IMR-90 (cell line): ENCODE measurements around the gene CCZ1B. TPM values are rescaled to one million over a fixed set of nuclear protein-coding genes. Genes with fewer than 3 reads are reported as not detected.
A peak's percentile ranks its signal among the peaks of the same experiment; 100 is the strongest.
"Not testable (repeated sequence)": the region's sequence is repeated elsewhere in the genome, so short reads cannot be mapped to it uniquely, and the experiment has no call there.

Experiments
- ATAC-seq: fragments of 200-7000 bp; cut with Tn5 transposase; 2 replicates; pipeline ENCODE4 v1.9.1; 2020; ENCODE audit warnings: low read depth, mild to moderate bottlenecking, moderate library complexity
- BruUV-seq: library from RNA; stranded (reverse); fragments of 400-500 nt; replicated peaks from 2 replicates; lab custom pipeline; 2021; lab: Mats Ljungman, UMichigan
- CTCF ChIA-PET: fragments of 300-600 bp; formaldehyde crosslinking; extraction: SDS; loops from one replicate; lab custom pipeline; 2021; ENCODE audit warnings: antibody characterized with exemption; lab: Yijun Ruan, JAX
- POLR2A ChIA-PET: fragments of 300-600 bp; sonication (Branson Sonifier 250); formaldehyde crosslinking; loops from one replicate; lab custom pipeline; 2022; ENCODE audit warnings: antibody characterized with exemption; ENCODE audit not compliant: unreplicated experiment; lab: Charles Lee
- DNase-seq: peaks from one replicate; pipeline ENCODE4 v3.0.0; 2013
- H2AFZ ChIP-seq: replicated peaks from 2 replicates; pipeline ENCODE3; 2013; ENCODE audit warnings: low read length, mild to moderate bottlenecking; ENCODE audit not compliant: poor library complexity
- H2AK5ac ChIP-seq: 2 replicates; pipeline ENCODE4 v1.6.1; 2013; ENCODE audit warnings: low read depth, low read length, inconsistent platforms
- H2AK9ac ChIP-seq: replicated peaks from 2 replicates; pipeline ENCODE3; 2013; ENCODE audit warnings: mild to moderate bottlenecking, low read depth, low read length, moderate library complexity; ENCODE audit not compliant: poor library complexity
- H2BK120ac ChIP-seq: 2 replicates; pipeline ENCODE4 v1.6.1; 2013; ENCODE audit warnings: low read depth, low read length, inconsistent platforms
- H2BK15ac ChIP-seq: 3 replicates; pipeline ENCODE4 v1.6.1; 2013; ENCODE audit warnings: low read depth, low read length, inconsistent platforms
- H2BK20ac ChIP-seq: 2 replicates; pipeline ENCODE4 v1.6.1; 2013; ENCODE audit warnings: low read depth, mild to moderate bottlenecking, inconsistent platforms, low read length, moderate library complexity
- H2BK5ac ChIP-seq: 2 replicates; pipeline ENCODE4 v1.6.1; 2013; ENCODE audit warnings: mild to moderate bottlenecking, low read depth, low read length, inconsistent platforms; ENCODE audit not compliant: poor library complexity, severe bottlenecking
- H3K14ac ChIP-seq: replicated peaks from 2 replicates; pipeline ENCODE4 v1.6.1; 2013; ENCODE audit warnings: low read depth, low read length, inconsistent platforms
- H3K18ac ChIP-seq: 2 replicates; pipeline ENCODE4 v1.6.1; 2013; ENCODE audit warnings: low read depth, low read length, control low read depth
- H3K23ac ChIP-seq: 2 replicates; pipeline ENCODE4 v1.6.1; 2013; ENCODE audit warnings: low read depth, low read length, inconsistent platforms
- H3K27ac ChIP-seq: 2 replicates; pipeline ENCODE4 v1.5.1; 2013; ENCODE audit warnings: mild to moderate bottlenecking, control low read depth, low read length; ENCODE audit not compliant: insufficient read depth
- H3K27me3 ChIP-seq: 2 replicates; pipeline ENCODE4 v1.6.1; 2013; ENCODE audit warnings: low read length; ENCODE audit not compliant: control insufficient read depth, insufficient read depth
- H3K36me3 ChIP-seq: 2 replicates; pipeline ENCODE4 v1.6.1; 2013; ENCODE audit warnings: low read length, mixed read lengths; ENCODE audit not compliant: control insufficient read depth, insufficient read depth
- H3K4ac ChIP-seq: 2 replicates; pipeline ENCODE4 v1.6.1; 2013; ENCODE audit warnings: low read depth, low read length, inconsistent platforms
- H3K4me1 ChIP-seq: 2 replicates; pipeline ENCODE4 v1.6.1; 2013; ENCODE audit warnings: low read length, mixed read lengths; ENCODE audit not compliant: control insufficient read depth, insufficient read depth
- H3K4me2 ChIP-seq: 2 replicates; pipeline ENCODE4 v1.6.1; 2013; ENCODE audit warnings: low read depth, mild to moderate bottlenecking, control low read depth, low read length, moderate library complexity
- H3K4me3 ChIP-seq: 2 replicates; pipeline ENCODE4 v1.5.1; 2013; ENCODE audit warnings: low read depth, mild to moderate bottlenecking, control low read depth, low read length, moderate library complexity; ENCODE audit not compliant: insufficient read depth
- H3K56ac ChIP-seq: 2 replicates; pipeline ENCODE4 v1.6.1; 2013; ENCODE audit warnings: low read length, inconsistent platforms; ENCODE audit not compliant: insufficient read depth; ENCODE audit errors: extremely low read depth
- H3K79me1 ChIP-seq, 2 experiments: 2 replicates each; pipeline ENCODE4 v1.6.1; 2013; ENCODE audit warnings: low read length in 2 of 2, inconsistent platforms in 1 of 2, low read depth in 1 of 2
- H3K9ac ChIP-seq: 2 replicates; pipeline ENCODE4 v1.6.1; 2013; ENCODE audit warnings: low read depth, low read length, control low read depth
- H3K9me1 ChIP-seq: 2 replicates; pipeline ENCODE4 v1.6.1; 2013; ENCODE audit warnings: low read length, inconsistent platforms; ENCODE audit not compliant: insufficient read depth
- H3K9me3 ChIP-seq: 2 replicates; pipeline ENCODE4 v1.6.1; 2013; ENCODE audit warnings: low read length; ENCODE audit not compliant: control insufficient read depth, insufficient read depth
- H4K20me1 ChIP-seq: 2 replicates; pipeline ENCODE4 v1.6.1; 2013; ENCODE audit warnings: low read length, inconsistent platforms; ENCODE audit not compliant: insufficient read depth
- H4K5ac ChIP-seq: 2 replicates; pipeline ENCODE4 v1.6.1; 2013; ENCODE audit warnings: mild to moderate bottlenecking, low read depth, low read length, control low read depth
- H4K8ac ChIP-seq, 2 experiments: 2 replicates each; pipeline ENCODE4 v1.6.1; 2013; ENCODE audit warnings: low read depth in 2 of 2, low read length in 2 of 2, control low read depth in 1 of 2, inconsistent platforms in 1 of 2
- H4K91ac ChIP-seq: 2 replicates; pipeline ENCODE4 v1.6.1; 2013; ENCODE audit warnings: low read depth, low read length, inconsistent platforms; ENCODE audit not compliant: insufficient read depth
- WGBS, 2 experiments: methylation state at CpG; one replicate each; pipeline versions ENCODE4 v1.1.5 to v1.1.7; 2013; ENCODE audit warnings: missing lambda C conversion rate in 2 of 2; ENCODE audit not compliant: insufficient read length in 1 of 2; ENCODE audit errors: extremely low coverage in 2 of 2; 5-methylcytosine and 5-hydroxymethylcytosine counted together
- dilution Hi-C: fragments of 300-500 bp; cut with HindIII; formaldehyde crosslinking; loops from one replicate; pipeline ENCODE4 v1.14.3; 2018; ENCODE audit warnings: low sequenced_read_pairs; ENCODE audit not compliant: unreplicated experiment
- in situ Hi-C: fragments of 300-500 bp; cut with MboI; formaldehyde crosslinking; loops from 3 replicates; pipeline ENCODE4 v1.14.3; 2019; ENCODE audit warnings: low sequenced_read_pairs, inconsistent platforms, mixed read lengths
- intact Hi-C: fragments of 100-400 bp; cut with micrococcal nuclease; formaldehyde crosslinking; loops from 2 replicates; pipeline ENCODE4 v1.10.0; 2022
- polyA plus RNA-seq, 3 experiments: library from polyadenylated mRNA; depleted of rRNA; stranded (reverse); fragments of >200 nt; gene quantifications; 2 replicates each; pipeline ENCODE4 v1.2.3, GENCODE V29; 2012; ENCODE audit warnings: low replicate concordance in 1 of 3
- total RNA-seq: library from RNA; depleted of rRNA; stranded (reverse); fragments of >200 nt; gene quantifications from 2 replicates; pipeline ENCODE4 v1.2.3, GENCODE V29; 2012

Gene CCZ1B
- total and polyA plus RNA-seq, 2 of the 4 experiments (the other 2 are of a cell fraction), result 25.5 to 41.0 TPM

- H3K27me3 ChIP-seq, H2BK15ac ChIP-seq, H3K4me1 ChIP-seq, H3K36me3 ChIP-seq, H2AK5ac ChIP-seq, H3K27ac ChIP-seq, in situ Hi-C loops, H3K23ac ChIP-seq, POLR2A ChIA-PET, ATAC-seq, CTCF ChIA-PET, intact Hi-C loops, H2BK5ac ChIP-seq, BruUV-seq, H3K14ac ChIP-seq, H3K4ac ChIP-seq, H4K20me1 ChIP-seq, dilution Hi-C loops, H2AFZ ChIP-seq, H4K91ac ChIP-seq, H3K9ac ChIP-seq, H4K5ac ChIP-seq, H3K18ac ChIP-seq, H3K79me1 ChIP-seq, H3K56ac ChIP-seq, DNase-seq, H4K8ac ChIP-seq, H2AK9ac ChIP-seq, H2BK120ac ChIP-seq, H3K9me3 ChIP-seq, H2BK20ac ChIP-seq, H3K9me1 ChIP-seq: not testable (repeated sequence)
- Histone ChIP-seq H3K4me2 (peak overlapping the region; percentile 65; the same call in 1 of the 2 replicates), H3K4me3 (peak overlapping the region; percentile 36)
- WGBS, 2 experiments, result 5% methylated on average over 4 of the region's 71 CpGs; no CpG with 5 or more reads in 1 of the 2 experiments
Measured at GRCh38 chr7:6854747-6855562, 28.9 kb upstream of the CCZ1B start.

GRCh38 chr7:6853681-6854080 lies 27.6 kb upstream of the CCZ1B start:
- H2AK5ac ChIP-seq, in situ Hi-C loops, ATAC-seq, H3K4me1 ChIP-seq, H4K91ac ChIP-seq, H3K4me2 ChIP-seq, H3K36me3 ChIP-seq, H2BK5ac ChIP-seq, H3K23ac ChIP-seq, H3K18ac ChIP-seq, BruUV-seq, H4K8ac ChIP-seq, H3K27me3 ChIP-seq, H3K9ac ChIP-seq, H2AFZ ChIP-seq, CTCF ChIA-PET, H4K20me1 ChIP-seq, H3K4me3 ChIP-seq, intact Hi-C loops, H2BK120ac ChIP-seq, H3K4ac ChIP-seq, dilution Hi-C loops, H2AK9ac ChIP-seq, H3K79me1 ChIP-seq, H3K9me1 ChIP-seq, H3K14ac ChIP-seq, DNase-seq, POLR2A ChIA-PET, H2BK15ac ChIP-seq, H3K9me3 ChIP-seq, H2BK20ac ChIP-seq, H4K5ac ChIP-seq, H3K27ac ChIP-seq, H3K56ac ChIP-seq: not testable (repeated sequence)
- no CpG with 5 or more reads among the region's 17 CpGs for WGBS, 2 experiments
